ENCODE measurements around the gene PPP2R5E. TPM values are rescaled to one million over a fixed set of nuclear protein-coding genes. Genes with fewer than 3 reads are reported as not detected.
"Not testable (repeated sequence)": the region's sequence is repeated elsewhere in the genome, so short reads cannot be mapped to it uniquely, and the experiment has no call there.

The PPP2R5E gene
- total RNA-seq (10 to 100 TPM; 37.5 to 39.5 TPM), polyA plus RNA-seq (10 to 100 TPM; 32.3 to 33.3 (median 32.8) TPM), total RNA-seq (29.0 to 49.1 (median 36.9) reads per million in 6 experiments)

- H3K4me3 Mint-ChIP-seq = peak within 1 kb of the TSS; percentile 92 to 99 (median 96)
- peaks cover 8 to 19% (median 8%) of the 10 kb centered on the region in 3 donors for H3K36me3 Mint-ChIP-seq
- ATAC-seq (peak; percentile 92 to 96), DNase-seq (peak; percentile 87 to 99 (median 98))
- H3K9me3 Mint-ChIP-seq = no peaks in the 10 kb centered on the region
- POLR2A ChIA-PET = interaction anchor here (0.5 to 3.4 kb wide), 14 partner anchors 8 to 1559 kb away, joined by 3 to 36 read pairs (median 3); partner anchors contain the start of genes MAX, SGPP1 and WDR89
- H3K27ac Mint-ChIP-seq = peak within 1 kb of the TSS; percentile 91 to 99 (median 94)
- peaks cover 13 to 48% (median 38%) of the 10 kb centered on the region in 4 donors for H3K4me1 Mint-ChIP-seq
- H3K27me3 Mint-ChIP-seq = no peaks in the 10 kb centered on the region
Measured at GRCh38 chr14:63543000-63543825, at the start of gene PPP2R5E. Gene PPP2R5E, minus strand, starts transcription at chr14:63543377. Its CDS starts 3,692 bp downstream, at chr14:63539685.

GRCh38 chr14:63583046-63583445, 39.9 kb upstream of the PPP2R5E start:
- H3K27me3 Mint-ChIP-seq, POLR2A ChIA-PET, DNase-seq, H3K27ac Mint-ChIP-seq, ATAC-seq, H3K4me3 Mint-ChIP-seq, H3K9me3 Mint-ChIP-seq, H3K4me1 Mint-ChIP-seq, H3K36me3 Mint-ChIP-seq: not testable (repeated sequence)

GRCh38 chr14:63581491-63581890, 38.3 kb upstream of the PPP2R5E start:
- Mint-ChIP-seq H3K4me3 (no peak overlapping the region), H3K9me3 (no peaks in the 10 kb centered on the region), H3K27me3 (peaks cover 0 to 6% (median 4%) of the 10 kb centered on the region in 5 donors), H3K36me3 (no peaks in the 10 kb centered on the region), H3K27ac (no peak overlapping the region), H3K4me1 (no peaks in the 10 kb centered on the region)
- POLR2A ChIA-PET = no interaction called here
- ATAC-seq = no peak
- no peak for DNase-seq

- no peaks in the 10 kb centered on the region for H3K9me3 Mint-ChIP-seq
- H3K27ac Mint-ChIP-seq = no peak overlapping the region
- no peak for DNase-seq
- H3K4me1 Mint-ChIP-seq = no peaks in the 10 kb centered on the region
- POLR2A ChIA-PET = no interaction called here
- no peak for ATAC-seq
- H3K4me3 Mint-ChIP-seq = no peak overlapping the region
- peaks cover 0 to 10% (median 7%) of the 10 kb centered on the region in 5 donors for H3K27me3 Mint-ChIP-seq
- no peaks in the 10 kb centered on the region for H3K36me3 Mint-ChIP-seq
Measured at GRCh38 chr14:63578300-63578699, 35.1 kb upstream of the PPP2R5E start.

- Mint-ChIP-seq H3K36me3 (no peaks in the 10 kb centered on the region), H3K27ac (no peak overlapping the region), H3K4me3 (no peak overlapping the region), H3K9me3 (no peaks in the 10 kb centered on the region), H3K27me3 (peaks cover 0 to 8% (median 1%) of the 10 kb centered on the region in 5 donors), H3K4me1 (no peaks in the 10 kb centered on the region)
- ATAC-seq (no peak), DNase-seq (no peak)
- POLR2A ChIA-PET = no interaction called here
Measured at GRCh38 chr14:63573581-63573980, 30.4 kb upstream of the PPP2R5E start.

GRCh38 chr14:63565448-63565847, 22.3 kb upstream of the PPP2R5E start:
- Mint-ChIP-seq H3K4me3 (no peak overlapping the region), H3K4me1 (no peaks in the 10 kb centered on the region), H3K9me3 (no peaks in the 10 kb centered on the region), H3K27ac (no peak overlapping the region), H3K36me3 (no peaks in the 10 kb centered on the region), H3K27me3 (peaks cover 0 to 17% (median 9%) of the 10 kb centered on the region in 5 donors)
- DNase-seq (no peak), ATAC-seq (no peak)
- POLR2A ChIA-PET = no interaction called here

- Mint-ChIP-seq H3K4me3 (no peak overlapping the region), H3K4me1 (no peaks in the 10 kb centered on the region), H3K9me3 (peaks cover 0 to 2% (median 0%) of the 10 kb centered on the region in 9 donors), H3K27me3 (peaks cover 0 to 17% (median 9%) of the 10 kb centered on the region in 5 donors), H3K27ac (no peak overlapping the region), H3K36me3 (no peaks in the 10 kb centered on the region)
- ATAC-seq (no peak), DNase-seq (no peak)
- POLR2A ChIA-PET = no interaction called here
Measured at GRCh38 chr14:63564318-63564717, 21.1 kb upstream of the PPP2R5E start.

GRCh38 chr14:63563370-63564026, 20.3 kb upstream of the PPP2R5E start:
- H3K9me3 Mint-ChIP-seq = peaks cover 0 to 2% (median 0%) of the 10 kb centered on the region in 9 donors

GRCh38 chr14:63562405-63562804, 19.2 kb upstream of the PPP2R5E start:
- DNase-seq (no peak), ATAC-seq (no peak)
- H3K36me3 Mint-ChIP-seq = no peaks in the 10 kb centered on the region
- peaks cover 0 to 2% (median 0%) of the 10 kb centered on the region in 9 donors for H3K9me3 Mint-ChIP-seq
- POLR2A ChIA-PET = no interaction called here
- H3K27me3 Mint-ChIP-seq = peaks cover 0 to 17% (median 9%) of the 10 kb centered on the region in 5 donors
- H3K4me1 Mint-ChIP-seq = no peaks in the 10 kb centered on the region
- no peak overlapping the region for H3K27ac Mint-ChIP-seq
- no peak overlapping the region for H3K4me3 Mint-ChIP-seq

More at GRCh38 chr14:63563370-63564026, 20.3 kb upstream of the PPP2R5E start:
- ATAC-seq (no peak), DNase-seq (no peak)
- Mint-ChIP-seq H3K4me1 (no peaks in the 10 kb centered on the region), H3K36me3 (no peaks in the 10 kb centered on the region), H3K4me3 (no peak overlapping the region), H3K27me3 (peaks cover 0 to 17% (median 9%) of the 10 kb centered on the region in 5 donors), H3K27ac (no peak overlapping the region)
- POLR2A ChIA-PET = no interaction called here

GRCh38 chr14:63555572-63555971, 12.4 kb upstream of the PPP2R5E start:
- peaks cover 0 to 3% (median 0%) of the 10 kb centered on the region in 5 donors for H3K27me3 Mint-ChIP-seq
- POLR2A ChIA-PET = no interaction called here
- H3K36me3 Mint-ChIP-seq = no peaks in the 10 kb centered on the region
- no peak overlapping the region for H3K27ac Mint-ChIP-seq
- DNase-seq (no peak), ATAC-seq (no peak)
- peaks cover 0 to 2% (median 0%) of the 10 kb centered on the region in 9 donors for H3K9me3 Mint-ChIP-seq
- no peak overlapping the region for H3K4me3 Mint-ChIP-seq
- no peaks in the 10 kb centered on the region for H3K4me1 Mint-ChIP-seq

- H3K4me1 Mint-ChIP-seq = no peaks in the 10 kb centered on the region
- H3K27ac Mint-ChIP-seq = no peak overlapping the region
- no peak overlapping the region for H3K4me3 Mint-ChIP-seq
- H3K36me3 Mint-ChIP-seq = no peaks in the 10 kb centered on the region
- ATAC-seq = no peak
- no peaks in the 10 kb centered on the region for H3K27me3 Mint-ChIP-seq
- DNase-seq = no peak
- no peaks in the 10 kb centered on the region for H3K9me3 Mint-ChIP-seq
- POLR2A ChIA-PET = no interaction called here
Measured at GRCh38 chr14:63551332-63551731, 8.2 kb upstream of the PPP2R5E start.

- no peak overlapping the region for H3K4me3 Mint-ChIP-seq
- no peaks in the 10 kb centered on the region for H3K27me3 Mint-ChIP-seq
- no peaks in the 10 kb centered on the region for H3K9me3 Mint-ChIP-seq
- POLR2A ChIA-PET = no interaction called here
- H3K27ac Mint-ChIP-seq = no peak overlapping the region
- ATAC-seq (no peak), DNase-seq (no peak)
- H3K36me3 Mint-ChIP-seq = no peaks in the 10 kb centered on the region
- H3K4me1 Mint-ChIP-seq = peaks cover 6 to 21% (median 12%) of the 10 kb centered on the region in 4 donors
Measured at GRCh38 chr14:63547798-63548335, 4.7 kb upstream of the PPP2R5E start.

GRCh38 chr14:63545431-63545830, 2.3 kb upstream of the PPP2R5E start:
- ATAC-seq = no peak
- POLR2A ChIA-PET = no interaction called here
- no peaks in the 10 kb centered on the region for H3K9me3 Mint-ChIP-seq
- H3K4me1 Mint-ChIP-seq = peaks cover 13 to 41% (median 29%) of the 10 kb centered on the region in 4 donors
- no peak overlapping the region for H3K27ac Mint-ChIP-seq
- no peak for DNase-seq
- H3K36me3 Mint-ChIP-seq = peaks cover 0 to 5% (median 0%) of the 10 kb centered on the region in 3 donors
- peak overlapping the region in 2 of 10 donors; percentile 26 to 41 for H3K4me3 Mint-ChIP-seq
- H3K27me3 Mint-ChIP-seq = no peaks in the 10 kb centered on the region
